ENCODE data around the gene IQSEC3.

IQSEC3 gene

GRCh38 chr12:84056-84455, 17.5 kb downstream of the IQSEC3 start:
- Histone ChIP-seq H3K36me3 (ENCODE audit: insufficient read depth, low read length) (no peaks in the 10 kb centered on the region), H3K4me1 (ENCODE audit: insufficient read depth, low read length) (no peaks in the 10 kb centered on the region), H3K9me3 (ENCODE audit: control insufficient read depth, insufficient read depth, low read length) (no peaks in the 10 kb centered on the region), H3K9ac (ENCODE audit: low read depth, low read length) (no peak overlapping the region)

GRCh38 chr12:85191-85666, 18.7 kb downstream of the IQSEC3 start:
- no peaks in the 10 kb centered on the region for H3K4me1 ChIP-seq (ENCODE audit: insufficient read depth, low read length)
- H3K36me3 ChIP-seq (ENCODE audit: insufficient read depth, low read length) = no peaks in the 10 kb centered on the region
- H3K9me3 ChIP-seq (ENCODE audit: control insufficient read depth, insufficient read depth, low read length) = peaks cover 4% of the 10 kb centered on the region
- H3K9ac ChIP-seq (ENCODE audit: low read depth, low read length) = no peak overlapping the region

- H3K36me3 ChIP-seq (ENCODE audit: insufficient read depth, low read length) = no peaks in the 10 kb centered on the region
- no peaks in the 10 kb centered on the region for H3K4me1 ChIP-seq (ENCODE audit: insufficient read depth, low read length)
- H3K9me3 ChIP-seq (ENCODE audit: control insufficient read depth, insufficient read depth, low read length) = peaks cover 4% of the 10 kb centered on the region
- no peak overlapping the region for H3K9ac ChIP-seq (ENCODE audit: low read depth, low read length)
Observed at GRCh38 chr12:87315-87714, 20.7 kb downstream of the IQSEC3 start.

GRCh38 chr12:87856-88255, 21.3 kb downstream of the IQSEC3 start:
- H3K9me3 ChIP-seq (ENCODE audit: control insufficient read depth, insufficient read depth, low read length) = peaks cover 4% of the 10 kb centered on the region

GRCh38 chr12:89653-90052, 23.1 kb downstream of the IQSEC3 start:
- H3K36me3 ChIP-seq (ENCODE audit: insufficient read depth, low read length) = no peaks in the 10 kb centered on the region
- H3K9ac ChIP-seq (ENCODE audit: low read depth, low read length) = no peak overlapping the region
- H3K9me3 ChIP-seq (ENCODE audit: control insufficient read depth, insufficient read depth, low read length) = peaks cover 4% of the 10 kb centered on the region
- no peaks in the 10 kb centered on the region for H3K4me1 ChIP-seq (ENCODE audit: insufficient read depth, low read length)

More at GRCh38 chr12:87856-88255, 21.3 kb downstream of the IQSEC3 start:
- Histone ChIP-seq H3K36me3 (ENCODE audit: insufficient read depth, low read length) (no peaks in the 10 kb centered on the region), H3K9ac (ENCODE audit: low read depth, low read length) (no peak overlapping the region), H3K4me1 (ENCODE audit: insufficient read depth, low read length) (no peaks in the 10 kb centered on the region)

GRCh38 chr12:91213-91612, 24.6 kb downstream of the IQSEC3 start:
- H3K36me3 ChIP-seq (ENCODE audit: insufficient read depth, low read length) = no peaks in the 10 kb centered on the region
- peaks cover 4% of the 10 kb centered on the region for H3K9me3 ChIP-seq (ENCODE audit: control insufficient read depth, insufficient read depth, low read length)
- no peak overlapping the region for H3K9ac ChIP-seq (ENCODE audit: low read depth, low read length)
- H3K4me1 ChIP-seq (ENCODE audit: insufficient read depth, low read length) = no peaks in the 10 kb centered on the region

- no peaks in the 10 kb centered on the region for H3K36me3 ChIP-seq (ENCODE audit: insufficient read depth, low read length)
- H3K9ac ChIP-seq (ENCODE audit: low read depth, low read length) = no peak overlapping the region
- H3K4me1 ChIP-seq (ENCODE audit: insufficient read depth, low read length) = peaks cover 2% of the 10 kb centered on the region; the same call in 1 of the 2 replicates
- H3K9me3 ChIP-seq (ENCODE audit: control insufficient read depth, insufficient read depth, low read length) = peaks cover 4% of the 10 kb centered on the region
Observed at GRCh38 chr12:93266-94005, 26.9 kb downstream of the IQSEC3 start.

GRCh38 chr12:96543-96942, 30.0 kb downstream of the IQSEC3 start:
- Histone ChIP-seq H3K4me1 (ENCODE audit: insufficient read depth, low read length) (peaks cover 9% of the 10 kb centered on the region; the same call in 1 of the 2 replicates), H3K36me3 (ENCODE audit: insufficient read depth, low read length) (no peaks in the 10 kb centered on the region), H3K9ac (ENCODE audit: low read depth, low read length) (no peak overlapping the region), H3K9me3 (ENCODE audit: control insufficient read depth, insufficient read depth, low read length) (no peaks in the 10 kb centered on the region)

GRCh38 chr12:98924-99352, 32.4 kb downstream of the IQSEC3 start:
- Histone ChIP-seq H3K4me1 (ENCODE audit: insufficient read depth, low read length) (peaks cover 20% of the 10 kb centered on the region), H3K9ac (ENCODE audit: low read depth, low read length) (peak overlapping the region; percentile 19; the same call in 1 of the 2 replicates), H3K36me3 (ENCODE audit: insufficient read depth, low read length) (no peaks in the 10 kb centered on the region), H3K9me3 (ENCODE audit: control insufficient read depth, insufficient read depth, low read length) (no peaks in the 10 kb centered on the region)

GRCh38 chr12:99605-100004, 33.0 kb downstream of the IQSEC3 start:
- Histone ChIP-seq H3K9me3 (ENCODE audit: control insufficient read depth, insufficient read depth, low read length) (no peaks in the 10 kb centered on the region), H3K9ac (ENCODE audit: low read depth, low read length) (peak overlapping the region; percentile 19; the same call in 1 of the 2 replicates), H3K36me3 (ENCODE audit: insufficient read depth, low read length) (no peaks in the 10 kb centered on the region), H3K4me1 (ENCODE audit: insufficient read depth, low read length) (peaks cover 24% of the 10 kb centered on the region)

- H3K9me3 ChIP-seq (ENCODE audit: control insufficient read depth, insufficient read depth, low read length) = no peaks in the 10 kb centered on the region
- H3K9ac ChIP-seq (ENCODE audit: low read depth, low read length) = peak overlapping the region; percentile 52; the same call in 1 of the 2 replicates
- no peaks in the 10 kb centered on the region for H3K36me3 ChIP-seq (ENCODE audit: insufficient read depth, low read length)
- peaks cover 33% of the 10 kb centered on the region for H3K4me1 ChIP-seq (ENCODE audit: insufficient read depth, low read length)
Observed at GRCh38 chr12:101969-102878, 35.7 kb downstream of the IQSEC3 start.

GRCh38 chr12:102879-103168, 36.3 kb downstream of the IQSEC3 start:
- peaks cover 33% of the 10 kb centered on the region for H3K4me1 ChIP-seq (ENCODE audit: insufficient read depth, low read length)
- no peaks in the 10 kb centered on the region for H3K9me3 ChIP-seq (ENCODE audit: control insufficient read depth, insufficient read depth, low read length)
- no peaks in the 10 kb centered on the region for H3K36me3 ChIP-seq (ENCODE audit: insufficient read depth, low read length)
- peak overlapping the region; percentile 52; the same call in 1 of the 2 replicates for H3K9ac ChIP-seq (ENCODE audit: low read depth, low read length)

- Histone ChIP-seq H3K9ac (ENCODE audit: low read depth, low read length) (peak overlapping the region; percentile 52; the same call in 1 of the 2 replicates), H3K4me1 (ENCODE audit: insufficient read depth, low read length) (peaks cover 32% of the 10 kb centered on the region), H3K36me3 (ENCODE audit: insufficient read depth, low read length) (no peaks in the 10 kb centered on the region), H3K9me3 (ENCODE audit: control insufficient read depth, insufficient read depth, low read length) (no peaks in the 10 kb centered on the region)
Observed at GRCh38 chr12:103169-103981, 36.8 kb downstream of the IQSEC3 start.

- H3K9ac ChIP-seq (ENCODE audit: low read depth, low read length) = no peak overlapping the region
- H3K9me3 ChIP-seq (ENCODE audit: control insufficient read depth, insufficient read depth, low read length) = no peaks in the 10 kb centered on the region
Observed at GRCh38 chr12:104551-105081, 38.0 kb downstream of the IQSEC3 start.

More at GRCh38 chr12:104551-105081, 38.0 kb downstream of the IQSEC3 start:
- Histone ChIP-seq H3K4me1 (ENCODE audit: insufficient read depth, low read length) (peaks cover 33% of the 10 kb centered on the region), H3K36me3 (ENCODE audit: insufficient read depth, low read length) (no peaks in the 10 kb centered on the region)
